Ramos (cell line): ENCODE data around the gene RBP5.

Source experiments
- in situ Hi-C: fragments of 300-500 bp; cut with MboI; formaldehyde crosslinking; loops from one replicate; pipeline ENCODE4 v1.14.3; 2022; ENCODE audit warnings: low sequenced_read_pairs; ENCODE audit not compliant: unreplicated experiment

Gene RBP5

GRCh38 chr12:7146906-7147305 lies 18.2 kb upstream of the RBP5 start:
- in situ Hi-C loops: no loop called here

- in situ Hi-C loops: no loop called here
Measured at GRCh38 chr12:7146228-7146627, 17.5 kb upstream of the RBP5 start.

- in situ Hi-C loops: no loop called here
Measured at GRCh38 chr12:7145671-7146070, 17.0 kb upstream of the RBP5 start.

- in situ Hi-C loops: no loop called here
Measured at GRCh38 chr12:7144414-7145120, 15.9 kb upstream of the RBP5 start.

GRCh38 chr12:7143564-7143963 lies 14.9 kb upstream of the RBP5 start:
- in situ Hi-C loops: no loop called here

- in situ Hi-C loops: no loop called here
Measured at GRCh38 chr12:7142809-7143465, 14.2 kb upstream of the RBP5 start.

GRCh38 chr12:7142056-7142644 lies 13.5 kb upstream of the RBP5 start:
- in situ Hi-C loops: no loop called here

GRCh38 chr12:7141351-7142005 lies 12.8 kb upstream of the RBP5 start:
- in situ Hi-C loops: no loop called here

GRCh38 chr12:7139200-7139599 lies 10.5 kb upstream of the RBP5 start:
- in situ Hi-C loops: no loop called here

- in situ Hi-C loops: no loop called here
Measured at GRCh38 chr12:7137908-7138307, 9.2 kb upstream of the RBP5 start.

- in situ Hi-C loops: no loop called here
Measured at GRCh38 chr12:7136676-7137075, 8.0 kb upstream of the RBP5 start.

- in situ Hi-C loops: no loop called here
Measured at GRCh38 chr12:7136071-7136470, 7.4 kb upstream of the RBP5 start.

- in situ Hi-C loops: no loop called here
Measured at GRCh38 chr12:7134396-7135166, 5.9 kb upstream of the RBP5 start.

- in situ Hi-C loops: no loop called here
Measured at GRCh38 chr12:7131502-7131866, 2.8 kb upstream of the RBP5 start.

GRCh38 chr12:7130701-7131501 lies 2.2 kb upstream of the RBP5 start:
- in situ Hi-C loops: no loop called here

- in situ Hi-C loops: no loop called here
Measured at GRCh38 chr12:7129872-7130691, 1.4 kb upstream of the RBP5 start, which contains the start of gene CLSTN3. Gene CLSTN3 (plus strand): TSS chr12:7130371. CDS start chr12:7130649, 278 bp downstream.

- in situ Hi-C loops: no loop called here
Measured at GRCh38 chr12:7129287-7129871, 690 bp upstream of the RBP5 start.

GRCh38 chr12:7127916-7128626 lies 618 bp downstream of the RBP5 start:
- in situ Hi-C loops: no loop called here
